ENCODE data around the gene FBXO46. TPM values are rescaled to one million over a fixed set of nuclear protein-coding genes. Genes with fewer than 3 reads are reported as not detected.

Gene FBXO46
- total RNA-seq, 1 experiment from 2014 or later, result 45.5 TPM

GRCh38 chr19:45715139-45715538 lies 15.6 kb downstream of the FBXO46 start:
- CTCF ChIA-PET, result interaction anchor here (0.6 kb wide), 2 partner anchors 14 to 84 kb away, joined by 4 to 11 read pairs; no protein-coding TSS in a partner anchor
- H3K79me2 ChIP-seq (ENCODE audit: low read depth), result peaks cover 91% of the 10 kb centered on the region

GRCh38 chr19:45713141-45713540 lies 17.6 kb downstream of the FBXO46 start:
- no peak for TF ChIP-seq EZH2 (IDR thresholded peaks at IDR 0.05; ENCODE audit: low read depth)
- TF ChIP-seq CTCF (conservative IDR thresholded peaks at IDR 0.05), result no peak
- Histone ChIP-seq H3K4me1 (replicated peaks; ENCODE audit: insufficient read depth) (peaks cover 14% of the 10 kb centered on the region), H3K4me2 (no peak overlapping the region), H3K4me3 (no peak overlapping the region), H4K20me1 (ENCODE audit: insufficient read depth) (peaks cover 15% of the 10 kb centered on the region), H3K79me2 (ENCODE audit: low read depth) (peaks cover 73% of the 10 kb centered on the region), H2AFZ (no peak overlapping the region), H3K9me2 (ENCODE audit: insufficient read depth) (no peaks in the 10 kb centered on the region), H3K27me3 (ENCODE audit: insufficient read depth, low read depth) (no peaks in the 10 kb centered on the region), H3K9me3 (ENCODE audit: insufficient read depth, low read depth) (no peaks in the 10 kb centered on the region), H3K27ac (no peak overlapping the region), H3K36me3 (ENCODE audit: low read depth) (no peaks in the 10 kb centered on the region), H3F3A (ENCODE audit: insufficient read depth, low read depth) (peaks cover 26% of the 10 kb centered on the region)
- intact Hi-C loops (cut with micrococcal nuclease; ENCODE audit: unreplicated experiment), result no loop called here
- BruUV-seq (replicated peaks), result no TSS peak
- POLR2A ChIA-PET (ENCODE audit: unreplicated experiment), result interaction anchor here (0.9 kb wide), 1 partner anchor 36 kb away, joined by 12 read pairs; no protein-coding TSS in a partner anchor
- DNase-seq, result no peak
- CTCF ChIA-PET, result no interaction called here

More at GRCh38 chr19:45715139-45715538, 15.6 kb downstream of the FBXO46 start:
- TF ChIP-seq EZH2 (IDR thresholded peaks at IDR 0.05; ENCODE audit: low read depth), result no peak
- TF ChIP-seq CTCF (conservative IDR thresholded peaks at IDR 0.05), result no peak
- no peak overlapping the region; the same call in 1 of the 2 replicates for H3K4me3 ChIP-seq
- peaks cover 27% of the 10 kb centered on the region for H3K4me1 ChIP-seq (replicated peaks; ENCODE audit: insufficient read depth)
- no peaks in the 10 kb centered on the region for H3K9me2 ChIP-seq (ENCODE audit: insufficient read depth)
- H3F3A ChIP-seq (ENCODE audit: insufficient read depth, low read depth), result peaks cover 16% of the 10 kb centered on the region
- H3K27me3 ChIP-seq (ENCODE audit: insufficient read depth, low read depth), result no peaks in the 10 kb centered on the region
- BruUV-seq (replicated peaks), result no TSS peak
- H3K36me3 ChIP-seq (ENCODE audit: low read depth), result peaks cover 8% of the 10 kb centered on the region; the same call in 1 of the 2 replicates
- H3K27ac ChIP-seq, result no peak overlapping the region
- H4K20me1 ChIP-seq (ENCODE audit: insufficient read depth), result peaks cover 15% of the 10 kb centered on the region
- H3K4me2 ChIP-seq, result peak overlapping the region; percentile 94; the same call in 1 of the 2 replicates
- H2AFZ ChIP-seq, result no peak overlapping the region
- DNase-seq, result no peak
- POLR2A ChIA-PET (ENCODE audit: unreplicated experiment), result interaction anchor here (0.6 kb wide), 1 partner anchor 84 kb away, joined by 6 read pairs; no protein-coding TSS in a partner anchor
- no peaks in the 10 kb centered on the region for H3K9me3 ChIP-seq (ENCODE audit: insufficient read depth, low read depth)
- intact Hi-C loops (cut with micrococcal nuclease; ENCODE audit: unreplicated experiment), result no loop called here

- ChIA-PET POLR2A (ENCODE audit: unreplicated experiment) (interaction anchor here (0.7 kb wide), 1 partner anchor 27 kb away, joined by 3 read pairs; no protein-coding TSS in a partner anchor), CTCF (no interaction called here)
- Histone ChIP-seq H3K4me3 (no peak overlapping the region), H3K36me3 (ENCODE audit: low read depth) (no peaks in the 10 kb centered on the region), H3K9me3 (ENCODE audit: insufficient read depth, low read depth) (no peaks in the 10 kb centered on the region), H4K20me1 (ENCODE audit: insufficient read depth) (peaks cover 15% of the 10 kb centered on the region), H3F3A (ENCODE audit: insufficient read depth, low read depth) (peaks cover 26% of the 10 kb centered on the region), H3K27ac (no peak overlapping the region), H3K4me1 (replicated peaks; ENCODE audit: insufficient read depth) (peaks cover 9% of the 10 kb centered on the region), H3K4me2 (no peak overlapping the region), H3K27me3 (ENCODE audit: insufficient read depth, low read depth) (no peaks in the 10 kb centered on the region), H3K79me2 (ENCODE audit: low read depth) (peaks cover 69% of the 10 kb centered on the region), H3K9me2 (ENCODE audit: insufficient read depth) (no peaks in the 10 kb centered on the region), H2AFZ (no peak overlapping the region)
- intact Hi-C loops (cut with micrococcal nuclease; ENCODE audit: unreplicated experiment), result no loop called here
- TF ChIP-seq EZH2 (IDR thresholded peaks at IDR 0.05; ENCODE audit: low read depth), result no peak
- TF ChIP-seq CTCF (conservative IDR thresholded peaks at IDR 0.05), result no peak
- BruUV-seq (replicated peaks), result no TSS peak
- no peak for DNase-seq
Measured at GRCh38 chr19:45712699-45713067, 18.0 kb downstream of the FBXO46 start.

Measured in PC-9 (cell line).